Memory B cell (primary cell): Measurements from ENCODE around the gene MITF.

Experiments used
- ATAC-seq: fragments of 150-1000 bp; cut with Tn5 transposase; 2 replicates; pipeline ENCODE4 v1.10.0; 2021; ENCODE audit warnings: low read depth, mild to moderate bottlenecking, moderate library complexity
- DNase-seq, 2 donors: peaks; one replicate each; pipeline ENCODE4 v3.0.0; 2022; ENCODE audit warnings: low spot score in 2 of 2
- H3K27ac Mint-ChIP-seq: one replicate; pipeline ENCODE4 v1.8.0; 2022; ENCODE audit warnings: mild to moderate bottlenecking, moderate library complexity, mixed read lengths
- H3K27me3 Mint-ChIP-seq: one replicate; pipeline ENCODE4 v1.8.0; 2022; ENCODE audit warnings: mixed read lengths
- H3K36me3 Mint-ChIP-seq: one replicate; pipeline ENCODE4 v1.8.0; 2022; ENCODE audit warnings: mild to moderate bottlenecking, mixed read lengths
- H3K4me1 Mint-ChIP-seq: one replicate; pipeline ENCODE4 v1.8.0; 2022; ENCODE audit warnings: mixed read lengths
- H3K4me3 Mint-ChIP-seq: one replicate; pipeline ENCODE4 v1.8.0; 2022; ENCODE audit warnings: mild to moderate bottlenecking, moderate library complexity, mixed read lengths
- H3K9me3 Mint-ChIP-seq: one replicate; pipeline ENCODE4 v1.8.0; 2022; ENCODE audit warnings: mixed read lengths

Gene MITF, protein sequence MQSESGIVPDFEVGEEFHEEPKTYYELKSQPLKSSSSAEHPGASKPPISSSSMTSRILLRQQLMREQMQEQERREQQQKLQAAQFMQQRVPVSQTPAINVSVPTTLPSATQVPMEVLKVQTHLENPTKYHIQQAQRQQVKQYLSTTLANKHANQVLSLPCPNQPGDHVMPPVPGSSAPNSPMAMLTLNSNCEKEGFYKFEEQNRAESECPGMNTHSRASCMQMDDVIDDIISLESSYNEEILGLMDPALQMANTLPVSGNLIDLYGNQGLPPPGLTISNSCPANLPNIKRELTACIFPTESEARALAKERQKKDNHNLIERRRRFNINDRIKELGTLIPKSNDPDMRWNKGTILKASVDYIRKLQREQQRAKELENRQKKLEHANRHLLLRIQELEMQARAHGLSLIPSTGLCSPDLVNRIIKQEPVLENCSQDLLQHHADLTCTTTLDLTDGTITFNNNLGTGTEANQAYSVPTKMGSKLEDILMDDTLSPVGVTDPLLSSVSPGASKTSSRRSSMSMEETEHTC

GRCh38 chr3:69739204-69740102 lies at the start of gene MITF:
TSS of gene MITF (plus strand) at chr3:69739464. CDS start at chr3:69739598, 134 bp downstream.
- H3K9me3 Mint-ChIP-seq = no peaks in the 10 kb centered on the region
- H3K36me3 Mint-ChIP-seq = peaks cover 2% of the 10 kb centered on the region
- H3K27me3 Mint-ChIP-seq = peaks cover 25% of the 10 kb centered on the region
- DNase-seq (no peak), ATAC-seq (no peak)
- H3K27ac Mint-ChIP-seq = no peak within 1 kb of the TSS
- H3K4me1 Mint-ChIP-seq = peaks cover 3% of the 10 kb centered on the region
- H3K4me3 Mint-ChIP-seq = no peak within 1 kb of the TSS

DNA sequence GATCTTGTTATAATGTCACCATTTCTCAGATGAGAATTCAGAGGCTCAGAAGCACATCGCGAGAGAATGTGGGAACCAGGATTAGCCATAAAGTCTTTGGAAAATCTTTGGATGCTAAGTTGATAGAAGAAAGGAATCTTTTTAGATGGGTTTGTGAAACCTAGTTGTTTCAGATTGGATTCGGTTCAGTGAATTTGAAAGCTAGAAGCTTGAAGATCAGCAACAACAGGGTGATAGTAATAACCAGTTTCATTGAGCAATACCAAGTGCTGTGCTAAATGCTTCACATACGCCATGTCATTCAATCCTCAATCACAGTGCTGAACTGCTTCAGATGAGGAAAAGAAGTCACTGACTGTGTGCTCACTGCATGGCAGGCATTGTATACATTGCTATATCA lies 47.4 kb upstream of the MITF start:
- Mint-ChIP-seq H3K4me3 (no peak overlapping the region), H3K9me3 (no peaks in the 10 kb centered on the region), H3K27ac (no peak overlapping the region), H3K4me1 (no peaks in the 10 kb centered on the region), H3K36me3 (no peaks in the 10 kb centered on the region), H3K27me3 (peaks cover 2% of the 10 kb centered on the region)
- DNase-seq = no peak
- no peak for ATAC-seq

DNA sequence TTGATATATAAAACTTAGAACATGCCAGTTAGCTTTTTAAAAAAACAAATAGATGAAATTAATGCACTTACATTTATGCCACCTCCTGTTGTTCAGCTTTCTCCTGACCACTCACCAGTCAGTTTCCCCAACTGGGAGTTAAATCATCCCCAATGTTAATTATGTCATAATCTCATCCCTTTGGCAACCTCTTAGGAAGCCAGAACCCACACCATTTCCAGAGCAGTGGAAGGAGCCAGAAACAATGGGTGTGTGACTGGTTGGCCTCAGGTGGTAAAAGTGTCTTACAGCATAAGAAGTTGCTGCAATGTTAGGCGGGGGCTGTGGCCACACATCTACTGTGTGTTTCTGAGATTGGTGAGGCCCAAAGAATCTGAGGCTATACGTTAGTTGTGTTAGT lies 46.5 kb upstream of the MITF start:
- H3K27me3 Mint-ChIP-seq = peaks cover 2% of the 10 kb centered on the region
- no peak for ATAC-seq
- no peaks in the 10 kb centered on the region for H3K36me3 Mint-ChIP-seq
- DNase-seq = no peak
- H3K27ac Mint-ChIP-seq = no peak overlapping the region
- no peaks in the 10 kb centered on the region for H3K9me3 Mint-ChIP-seq
- no peaks in the 10 kb centered on the region for H3K4me1 Mint-ChIP-seq
- no peak overlapping the region for H3K4me3 Mint-ChIP-seq

DNA sequence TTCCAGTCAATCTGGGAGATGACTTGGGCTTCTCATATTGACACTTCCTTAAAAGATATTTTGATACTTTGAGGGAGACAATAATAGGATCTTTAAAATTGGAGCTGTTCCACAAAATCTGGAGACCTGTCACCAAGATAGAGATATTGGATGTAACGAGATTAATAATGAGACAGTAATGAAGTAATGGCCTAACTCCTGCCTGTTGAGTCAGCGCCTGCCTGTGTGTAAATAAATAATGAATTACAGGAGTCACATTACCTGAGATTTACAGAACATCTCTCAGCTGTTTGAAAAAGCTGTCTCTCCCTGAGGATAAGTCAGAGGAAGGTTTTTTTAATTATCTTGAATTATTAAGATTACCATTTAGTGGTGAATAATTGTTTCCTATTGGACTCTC lies 43.8 kb upstream of the MITF start:
- H3K36me3 Mint-ChIP-seq = no peaks in the 10 kb centered on the region
- no peak for ATAC-seq
- H3K27ac Mint-ChIP-seq = no peak overlapping the region
- no peaks in the 10 kb centered on the region for H3K27me3 Mint-ChIP-seq
- no peak for DNase-seq
- H3K4me1 Mint-ChIP-seq = no peaks in the 10 kb centered on the region
- peaks cover 3% of the 10 kb centered on the region for H3K9me3 Mint-ChIP-seq
- no peak overlapping the region for H3K4me3 Mint-ChIP-seq

- H3K4me3 Mint-ChIP-seq = no peak overlapping the region
- no peaks in the 10 kb centered on the region for H3K36me3 Mint-ChIP-seq
- peaks cover 3% of the 10 kb centered on the region for H3K9me3 Mint-ChIP-seq
- no peaks in the 10 kb centered on the region for H3K4me1 Mint-ChIP-seq
- H3K27me3 Mint-ChIP-seq = no peaks in the 10 kb centered on the region
- ATAC-seq = no peak
- no peak for DNase-seq
- no peak overlapping the region for H3K27ac Mint-ChIP-seq
Measured at GRCh38 chr3:69695933-69696332, 43.3 kb upstream of the MITF start.

DNA sequence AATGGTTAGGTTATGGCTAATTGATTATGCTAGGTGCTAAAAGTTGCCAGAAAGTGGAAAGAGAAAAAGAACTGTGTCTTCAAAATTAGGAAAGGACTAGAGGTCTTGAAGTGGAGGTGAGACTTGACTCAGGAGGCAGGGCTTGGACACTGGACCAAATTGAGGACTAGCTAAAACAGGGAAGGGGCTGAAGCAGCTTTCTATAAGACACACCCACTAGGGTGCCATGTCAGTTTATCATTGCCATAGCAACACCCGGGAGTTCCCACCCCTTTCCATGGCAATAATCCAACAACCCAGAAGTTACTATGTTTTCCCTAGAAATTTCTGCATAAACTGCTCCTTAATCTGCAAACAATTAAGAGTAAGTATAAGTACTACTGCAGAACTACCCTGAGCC lies 42.9 kb upstream of the MITF start:
- no peak for ATAC-seq
- no peak overlapping the region for H3K27ac Mint-ChIP-seq
- H3K36me3 Mint-ChIP-seq = no peaks in the 10 kb centered on the region
- DNase-seq = no peak
- no peaks in the 10 kb centered on the region for H3K27me3 Mint-ChIP-seq
- peaks cover 3% of the 10 kb centered on the region for H3K9me3 Mint-ChIP-seq
- H3K4me1 Mint-ChIP-seq = no peaks in the 10 kb centered on the region
- no peak overlapping the region for H3K4me3 Mint-ChIP-seq

DNA sequence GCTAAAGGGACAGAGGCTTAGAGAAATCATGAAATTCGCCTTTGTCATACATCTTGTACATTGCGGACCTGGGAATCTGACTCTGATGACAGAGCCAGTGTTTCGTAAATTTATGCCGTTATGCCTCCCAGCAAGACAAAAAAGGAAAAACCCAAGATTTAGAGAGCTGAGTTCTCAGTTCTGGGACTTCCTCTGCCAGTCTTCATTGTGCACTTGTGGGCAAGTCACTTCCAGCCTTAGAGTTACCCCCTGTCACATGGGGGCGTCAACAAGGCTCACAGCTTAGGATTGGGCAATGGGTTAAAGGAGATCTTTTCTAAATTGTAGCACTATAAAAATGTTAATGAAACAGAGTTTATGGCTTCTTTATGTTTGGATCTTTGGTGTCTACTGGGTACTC lies 41.9 kb upstream of the MITF start:
- Mint-ChIP-seq H3K36me3 (no peaks in the 10 kb centered on the region), H3K27ac (no peak overlapping the region), H3K4me3 (no peak overlapping the region), H3K4me1 (no peaks in the 10 kb centered on the region), H3K27me3 (no peaks in the 10 kb centered on the region), H3K9me3 (peaks cover 6% of the 10 kb centered on the region)
- no peak for ATAC-seq
- DNase-seq = no peak

DNA sequence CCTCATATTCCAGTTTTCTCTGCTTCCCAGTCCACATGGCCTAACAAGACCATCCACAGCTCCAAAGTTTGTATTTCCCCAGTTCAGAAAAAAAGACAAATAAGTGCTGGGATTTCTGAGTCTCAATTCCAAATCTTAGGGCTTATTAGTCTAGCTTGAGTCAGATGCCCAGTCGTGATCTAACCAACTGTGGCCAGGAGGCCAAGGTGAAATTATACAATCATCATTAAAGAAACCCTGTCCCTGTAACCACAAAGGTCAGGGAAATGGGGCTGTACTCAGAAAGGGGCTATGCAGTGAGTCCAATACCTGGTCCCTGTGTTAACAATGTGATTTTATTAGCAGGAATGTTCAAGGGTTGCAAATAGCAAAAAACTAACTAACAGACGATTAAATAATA lies 40.5 kb upstream of the MITF start:
- H3K27me3 Mint-ChIP-seq = no peaks in the 10 kb centered on the region
- H3K4me3 Mint-ChIP-seq = no peak overlapping the region
- no peak for ATAC-seq
- H3K36me3 Mint-ChIP-seq = no peaks in the 10 kb centered on the region
- no peak for DNase-seq
- H3K9me3 Mint-ChIP-seq = peaks cover 6% of the 10 kb centered on the region
- H3K27ac Mint-ChIP-seq = no peak overlapping the region
- H3K4me1 Mint-ChIP-seq = no peaks in the 10 kb centered on the region

GRCh38 chr3:69699183-69699582 lies 40.1 kb upstream of the MITF start:
- Mint-ChIP-seq H3K36me3 (no peaks in the 10 kb centered on the region), H3K9me3 (peaks cover 6% of the 10 kb centered on the region), H3K27ac (no peak overlapping the region), H3K4me3 (no peak overlapping the region), H3K4me1 (no peaks in the 10 kb centered on the region), H3K27me3 (no peaks in the 10 kb centered on the region)
- DNase-seq (no peak), ATAC-seq (no peak)

- Mint-ChIP-seq H3K27ac (no peak overlapping the region), H3K4me3 (no peak overlapping the region), H3K4me1 (no peaks in the 10 kb centered on the region), H3K9me3 (peaks cover 6% of the 10 kb centered on the region), H3K36me3 (no peaks in the 10 kb centered on the region), H3K27me3 (no peaks in the 10 kb centered on the region)
- ATAC-seq = no peak
- no peak for DNase-seq
Measured at GRCh38 chr3:69700949-69701348, 38.3 kb upstream of the MITF start.

GRCh38 chr3:69710153-69710977 lies 28.9 kb upstream of the MITF start:
- Mint-ChIP-seq H3K4me1 (peaks cover 2% of the 10 kb centered on the region), H3K27ac (no peak overlapping the region), H3K36me3 (no peaks in the 10 kb centered on the region), H3K27me3 (peaks cover 2% of the 10 kb centered on the region), H3K4me3 (no peak overlapping the region), H3K9me3 (peaks cover 5% of the 10 kb centered on the region)
- ATAC-seq (no peak), DNase-seq (no peak)

GRCh38 chr3:69712269-69712668 lies 27.0 kb upstream of the MITF start:
- DNase-seq (no peak), ATAC-seq (no peak)
- Mint-ChIP-seq H3K4me3 (no peak overlapping the region), H3K4me1 (peaks cover 2% of the 10 kb centered on the region), H3K27ac (no peak overlapping the region), H3K9me3 (peaks cover 5% of the 10 kb centered on the region), H3K36me3 (no peaks in the 10 kb centered on the region), H3K27me3 (peaks cover 1% of the 10 kb centered on the region)

- no peaks in the 10 kb centered on the region for H3K36me3 Mint-ChIP-seq
- H3K4me1 Mint-ChIP-seq = peaks cover 2% of the 10 kb centered on the region
- ATAC-seq (no peak), DNase-seq (no peak)
- no peak overlapping the region for H3K27ac Mint-ChIP-seq
- H3K27me3 Mint-ChIP-seq = no peaks in the 10 kb centered on the region
- peaks cover 4% of the 10 kb centered on the region for H3K9me3 Mint-ChIP-seq
- no peak overlapping the region for H3K4me3 Mint-ChIP-seq
Measured at GRCh38 chr3:69712933-69713332, 26.3 kb upstream of the MITF start.

DNA sequence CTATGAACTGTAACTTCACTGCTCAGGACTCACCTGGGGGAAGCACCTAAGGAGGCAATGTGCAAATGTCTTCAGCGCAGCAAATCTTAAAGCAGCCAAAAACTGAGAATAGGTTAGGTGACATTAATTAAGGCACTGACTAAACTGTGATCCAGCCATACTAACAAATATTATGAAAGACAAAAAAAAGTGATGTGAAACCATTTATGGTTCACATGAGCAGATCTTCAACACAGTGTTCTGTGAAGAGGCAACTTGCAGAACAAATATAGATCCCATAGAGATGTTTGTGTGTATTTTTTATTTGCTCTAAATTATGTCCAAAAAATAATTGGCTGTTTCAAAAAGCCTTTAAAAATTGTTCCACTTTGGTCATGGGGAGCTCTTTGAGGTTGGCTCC lies 24.1 kb upstream of the MITF start:
- H3K9me3 Mint-ChIP-seq = peaks cover 5% of the 10 kb centered on the region
- no peaks in the 10 kb centered on the region for H3K36me3 Mint-ChIP-seq
- H3K27me3 Mint-ChIP-seq = peaks cover 8% of the 10 kb centered on the region
- no peak overlapping the region for H3K4me3 Mint-ChIP-seq
- H3K4me1 Mint-ChIP-seq = no peaks in the 10 kb centered on the region
- H3K27ac Mint-ChIP-seq = no peak overlapping the region
- DNase-seq (no peak), ATAC-seq (no peak)
